Brain microvascular endothelial cell (primary cell): ENCODE results near the gene PRR23B.

ENCODE experiments used
- DNase-seq: peaks from one replicate; pipeline ENCODE4 v3.0.0-alpha.2; 2020
- H3K27ac ChIP-seq: fragments of 250-450 bp; sonication (Bioruptor Pico); 2 replicates; pipeline ENCODE4 v1.5.1; 2020; ENCODE audit warnings: mild to moderate bottlenecking, moderate library complexity
- H3K27me3 ChIP-seq: fragments of 250-450 bp; sonication (Bioruptor Pico); replicated peaks from 2 replicates; pipeline ENCODE4 v1.5.1; 2020; ENCODE audit warnings: mild to moderate bottlenecking
- H3K36me3 ChIP-seq: fragments of 250-450 bp; sonication (Bioruptor Pico); replicated peaks from 2 replicates; pipeline ENCODE4 v1.5.1; 2020; ENCODE audit warnings: mild to moderate bottlenecking
- H3K4me3 ChIP-seq: 2 replicates; pipeline ENCODE4 v1.5.1; 2011; ENCODE audit warnings: low read depth, mild to moderate bottlenecking, control low read depth, low read length, moderate library complexity
- CTCF ChIP-seq: IDR thresholded peaks from 2 replicates; pipeline ENCODE4 v1.5.1; 2011; ENCODE audit warnings: low read depth, mild to moderate bottlenecking, moderate library complexity, low read length, control low read depth, inconsistent platforms; ENCODE audit errors: missing control alignments
- in situ Hi-C: cut with HindIII; loops from 2 replicates; pipeline ENCODE4 v1.10.0; 2017; ENCODE audit warnings: low sequenced_read_pairs, low pct_ligation_motif_present

The PRR23B gene

GRCh38 chr3:139006051-139006716, 14.5 kb downstream of the PRR23B start, which contains the start of gene PRR23A:
Gene PRR23A, minus strand, starts transcription at chr3:139006268. Its CDS starts 0 bp downstream, at chr3:139006268.
- DNase-seq: no peak
- Histone ChIP-seq H3K36me3 (no peaks in the 10 kb centered on the region), H3K27me3 (no peaks in the 10 kb centered on the region), H3K4me3 (no peak within 1 kb of the TSS), H3K27ac (no peak within 1 kb of the TSS)
- TF ChIP-seq CTCF: no peak
- in situ Hi-C loops: no loop called here

GRCh38 chr3:139005356-139005993, 15.3 kb downstream of the PRR23B start:
- H3K36me3 ChIP-seq: no peaks in the 10 kb centered on the region
- no peak for TF ChIP-seq CTCF
- no peaks in the 10 kb centered on the region for H3K27me3 ChIP-seq
- no peak for DNase-seq
- no peak overlapping the region for H3K27ac ChIP-seq
- in situ Hi-C loops: no loop called here
- H3K4me3 ChIP-seq: no peak overlapping the region

GRCh38 chr3:138995706-138996105, 25.0 kb downstream of the PRR23B start:
- in situ Hi-C loops: no loop called here
- H3K27me3 ChIP-seq: no peaks in the 10 kb centered on the region
- TF ChIP-seq CTCF: no peak

GRCh38 chr3:138987181-138987580, 33.5 kb downstream of the PRR23B start:
- no peak for DNase-seq
- Histone ChIP-seq H3K27ac (no peak overlapping the region), H3K27me3 (no peaks in the 10 kb centered on the region), H3K36me3 (no peaks in the 10 kb centered on the region), H3K4me3 (no peak overlapping the region)
- TF ChIP-seq CTCF: no peak
- in situ Hi-C loops: no loop called here

More at GRCh38 chr3:138995706-138996105, 25.0 kb downstream of the PRR23B start:
- Histone ChIP-seq H3K27ac (no peak overlapping the region), H3K4me3 (no peak overlapping the region), H3K36me3 (no peaks in the 10 kb centered on the region)
- no peak for DNase-seq

- DNase-seq: no peak
- no peak overlapping the region for H3K27ac ChIP-seq
- no peak overlapping the region for H3K4me3 ChIP-seq
- H3K27me3 ChIP-seq: no peaks in the 10 kb centered on the region
- no peak for TF ChIP-seq CTCF
- H3K36me3 ChIP-seq: no peaks in the 10 kb centered on the region
- in situ Hi-C loops: no loop called here
Measured at GRCh38 chr3:138985932-138986331, 34.8 kb downstream of the PRR23B start.
